Stimulated activated CD8-positive, alpha-beta memory T cell treated with anti-CD3 and anti-CD28 coated beads, Interleukin-2, amount 100 ng/mL, for 1 hour (primary cell): ENCODE data around the gene COMMD6.

Source experiments
- DNase-seq, 2 donors: peaks; one replicate each; pipeline ENCODE4 v3.0.0-alpha.2; 2020; ENCODE audit warnings: low read depth in 2 of 2

Gene COMMD6

GRCh38 chr13:75521956-75522355, 15.7 kb downstream of the COMMD6 start:
- no peak for DNase-seq

GRCh38 chr13:75518439-75519088, 19.1 kb downstream of the COMMD6 start:
- DNase-seq = no peak

- DNase-seq = no peak
Measured at GRCh38 chr13:75514080-75514995, 23.3 kb downstream of the COMMD6 start.

- no peak for DNase-seq
Measured at GRCh38 chr13:75513271-75513670, 24.4 kb downstream of the COMMD6 start.

- no peak for DNase-seq
Measured at GRCh38 chr13:75512253-75512652, 25.4 kb downstream of the COMMD6 start.

- no peak for DNase-seq
Measured at GRCh38 chr13:75511051-75511625, 26.5 kb downstream of the COMMD6 start.

GRCh38 chr13:75508002-75508548, 29.6 kb downstream of the COMMD6 start:
- DNase-seq = no peak

- no peak for DNase-seq
Measured at GRCh38 chr13:75507027-75508001, 30.3 kb downstream of the COMMD6 start.

- no peak for DNase-seq
Measured at GRCh38 chr13:75506018-75506417, 31.6 kb downstream of the COMMD6 start.

- no peak for DNase-seq
Measured at GRCh38 chr13:75505327-75505726, 32.3 kb downstream of the COMMD6 start.

GRCh38 chr13:75495938-75496337, 41.7 kb downstream of the COMMD6 start:
- no peak for DNase-seq

- DNase-seq = no peak
Measured at GRCh38 chr13:75494491-75494890, 43.1 kb downstream of the COMMD6 start.

- no peak for DNase-seq
Measured at GRCh38 chr13:75493156-75493555, 44.5 kb downstream of the COMMD6 start.

GRCh38 chr13:75492389-75492788, 45.3 kb downstream of the COMMD6 start:
- DNase-seq = no peak

- no peak for DNase-seq
Measured at GRCh38 chr13:75491376-75491775, 46.3 kb downstream of the COMMD6 start.

GRCh38 chr13:75489502-75490263, 48.0 kb downstream of the COMMD6 start:
- DNase-seq = no peak

GRCh38 chr13:75486146-75487062, 51.2 kb downstream of the COMMD6 start:
- DNase-seq = no peak

- DNase-seq = no peak
Measured at GRCh38 chr13:75485286-75486062, 52.2 kb downstream of the COMMD6 start.

GRCh38 chr13:75482820-75483079, 54.9 kb downstream of the COMMD6 start:
- DNase-seq = no peak
